Measurements from ENCODE around the gene PTTG2. TPM values are rescaled to one million over a fixed set of nuclear protein-coding genes. Genes with fewer than 3 reads are reported as not detected.

The PTTG2 gene
- total and polyA plus RNA-seq, 2 experiments from 2014 or later = not detected

GRCh38 chr4:37991623-37992410 lies 31.6 kb downstream of the PTTG2 start:
- Histone ChIP-seq H3K4me1 (ENCODE audit: insufficient read depth) (peaks cover 25% of the 10 kb centered on the region), H3K27ac (no peak overlapping the region), H3K4me2 (no peak overlapping the region), H3K27me3 (no peaks in the 10 kb centered on the region), H2AFZ (no peak overlapping the region), H4K20me1 (ENCODE audit: insufficient read depth, poor library complexity, severe bottlenecking) (no peaks in the 10 kb centered on the region), H3K36me3 (replicated peaks; ENCODE audit: insufficient read depth, low read depth) (no peaks in the 10 kb centered on the region), H3K79me2 (peaks cover 88% of the 10 kb centered on the region), H3K4me3 (no peak overlapping the region), H3K9me2 (replicated peaks; ENCODE audit: insufficient read depth) (no peaks in the 10 kb centered on the region), H3K9me3 (ENCODE audit: low read depth) (no peaks in the 10 kb centered on the region)
- TF ChIP-seq EZH2 (IDR thresholded peaks at IDR 0.05; ENCODE audit: borderline replicate concordance) (no peak), CTCF (IDR thresholded peaks at IDR 0.05; ENCODE audit: poor library complexity) (no peak), EZH2phosphoT487 (IDR thresholded peaks at IDR 0.05; ENCODE audit: low read depth, severe bottlenecking, unreplicated experiment) (no peak)
- no peak for DNase-seq (ENCODE audit: low spot score)
- WGBS (ENCODE audit: low lambda C conversion rate, missing lambda C conversion rate) = 86% methylated on average over 8 of the region's 8 CpGs

DNA sequence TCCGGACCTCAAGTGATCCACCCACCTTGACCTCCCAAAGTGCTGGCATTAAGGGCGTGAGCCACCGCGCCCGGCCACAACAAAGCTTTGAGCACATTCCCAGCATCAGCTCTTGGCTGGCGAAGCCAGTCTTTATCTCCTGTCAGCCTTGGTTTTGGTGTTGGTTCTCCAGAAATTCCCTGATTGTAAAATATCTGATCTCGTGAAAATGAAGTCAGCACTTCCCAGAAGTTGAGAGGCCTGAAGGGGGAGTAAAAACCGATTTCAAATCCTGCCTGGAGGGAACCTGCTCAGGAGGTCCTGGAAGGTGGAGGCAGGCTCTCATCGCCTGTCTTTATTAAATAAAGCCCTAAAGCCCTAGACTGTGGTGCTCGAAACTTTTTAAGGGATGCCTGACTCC lies 33.6 kb downstream of the PTTG2 start:
- H2AFZ ChIP-seq = no peak overlapping the region
- no peaks in the 10 kb centered on the region for H3K36me3 ChIP-seq (replicated peaks; ENCODE audit: insufficient read depth, low read depth)
- H3K27me3 ChIP-seq = no peaks in the 10 kb centered on the region
- no peaks in the 10 kb centered on the region for H4K20me1 ChIP-seq (ENCODE audit: insufficient read depth, poor library complexity, severe bottlenecking)
- H3K4me2 ChIP-seq = no peak overlapping the region
- no peak overlapping the region for H3K27ac ChIP-seq
- H3K4me1 ChIP-seq (ENCODE audit: insufficient read depth) = peaks cover 16% of the 10 kb centered on the region
- TF ChIP-seq EZH2 (IDR thresholded peaks at IDR 0.05; ENCODE audit: borderline replicate concordance) = no peak
- TF ChIP-seq EZH2phosphoT487 (IDR thresholded peaks at IDR 0.05; ENCODE audit: low read depth, severe bottlenecking, unreplicated experiment) = no peak
- TF ChIP-seq CTCF (IDR thresholded peaks at IDR 0.05; ENCODE audit: poor library complexity) = no peak
- no peaks in the 10 kb centered on the region for H3K9me2 ChIP-seq (replicated peaks; ENCODE audit: insufficient read depth)
- DNase-seq (ENCODE audit: low spot score) = no peak
- H3K79me2 ChIP-seq = peaks cover 90% of the 10 kb centered on the region
- 87% methylated on average over 10 of the region's 10 CpGs for WGBS (ENCODE audit: low lambda C conversion rate, missing lambda C conversion rate)
- no peak overlapping the region for H3K4me3 ChIP-seq
- H3K9me3 ChIP-seq (ENCODE audit: low read depth) = no peaks in the 10 kb centered on the region

GRCh38 chr4:37994569-37994968 lies 34.4 kb downstream of the PTTG2 start:
- Histone ChIP-seq H3K4me1 (ENCODE audit: insufficient read depth) (peaks cover 15% of the 10 kb centered on the region), H3K4me2 (no peak overlapping the region), H3K36me3 (replicated peaks; ENCODE audit: insufficient read depth, low read depth) (no peaks in the 10 kb centered on the region), H4K20me1 (ENCODE audit: insufficient read depth, poor library complexity, severe bottlenecking) (no peaks in the 10 kb centered on the region), H3K9me3 (ENCODE audit: low read depth) (no peaks in the 10 kb centered on the region), H3K9me2 (replicated peaks; ENCODE audit: insufficient read depth) (no peaks in the 10 kb centered on the region), H3K27me3 (no peaks in the 10 kb centered on the region), H2AFZ (no peak overlapping the region), H3K27ac (no peak overlapping the region), H3K79me2 (peaks cover 90% of the 10 kb centered on the region), H3K4me3 (no peak overlapping the region)
- WGBS (ENCODE audit: low lambda C conversion rate, missing lambda C conversion rate) = 71% methylated on average over 3 of the region's 3 CpGs
- no peak for DNase-seq (ENCODE audit: low spot score)
- TF ChIP-seq EZH2 (IDR thresholded peaks at IDR 0.05; ENCODE audit: borderline replicate concordance) = no peak
- TF ChIP-seq EZH2phosphoT487 (IDR thresholded peaks at IDR 0.05; ENCODE audit: low read depth, severe bottlenecking, unreplicated experiment) = no peak

DNA sequence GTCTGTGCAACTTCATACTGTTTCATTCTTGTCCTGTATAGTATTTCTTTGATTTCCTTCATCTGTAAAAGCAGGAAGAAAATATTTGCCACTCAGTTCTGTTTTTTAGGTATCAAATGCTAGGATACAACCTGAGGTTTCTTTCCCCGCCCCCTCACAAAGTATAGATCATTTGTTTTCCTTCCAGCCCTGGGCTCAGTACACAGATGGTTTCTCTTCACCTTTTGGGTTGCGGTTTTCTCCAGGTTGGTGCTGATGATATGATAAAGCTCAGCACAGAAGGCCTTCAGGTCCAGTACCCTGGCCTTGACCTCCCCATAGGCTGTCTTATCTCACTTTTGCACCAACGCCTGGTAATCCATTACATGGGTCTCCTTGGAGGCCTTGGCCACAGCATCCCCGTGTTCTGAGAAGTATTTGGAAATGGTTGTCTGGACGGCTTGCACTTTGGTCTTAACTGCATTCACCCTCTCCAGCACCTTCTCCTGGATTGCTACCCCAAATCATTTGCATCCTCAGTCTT lies 35.2 kb downstream of the PTTG2 start:
- Histone ChIP-seq H3K4me1 (ENCODE audit: insufficient read depth) (peaks cover 7% of the 10 kb centered on the region), H3K4me2 (no peak overlapping the region), H4K20me1 (ENCODE audit: insufficient read depth, poor library complexity, severe bottlenecking) (no peaks in the 10 kb centered on the region), H3K9me2 (replicated peaks; ENCODE audit: insufficient read depth) (no peaks in the 10 kb centered on the region), H3K36me3 (replicated peaks; ENCODE audit: insufficient read depth, low read depth) (no peaks in the 10 kb centered on the region), H3K27ac (peak overlapping the region; percentile 27), H3K4me3 (no peak overlapping the region), H3K79me2 (peaks cover 89% of the 10 kb centered on the region), H2AFZ (no peak overlapping the region), H3K27me3 (no peaks in the 10 kb centered on the region), H3K9me3 (ENCODE audit: low read depth) (no peaks in the 10 kb centered on the region)
- no peak for DNase-seq (ENCODE audit: low spot score)
- no peak for TF ChIP-seq CTCF (IDR thresholded peaks at IDR 0.05; ENCODE audit: poor library complexity)
- no peak for TF ChIP-seq EZH2phosphoT487 (IDR thresholded peaks at IDR 0.05; ENCODE audit: low read depth, severe bottlenecking, unreplicated experiment)
- TF ChIP-seq EZH2 (IDR thresholded peaks at IDR 0.05; ENCODE audit: borderline replicate concordance) = no peak
- WGBS (ENCODE audit: low lambda C conversion rate, missing lambda C conversion rate) = 82% methylated on average over 5 of the region's 5 CpGs
